HuH-7 (cell line): ENCODE measurements around the gene AMOT.

Experiments
- DNase-seq: peaks from one replicate; pipeline ENCODE4 v3.0.0; 2011; ENCODE audit warnings: low spot score

AMOT gene

GRCh38 chrX:112738347-112739033, 102.1 kb downstream of the AMOT start:
- DNase-seq, result no peak

- no peak for DNase-seq
Observed at GRCh38 chrX:112736310-112736709, 104.3 kb downstream of the AMOT start.

- DNase-seq, result no peak
Observed at GRCh38 chrX:112735147-112735546, 105.5 kb downstream of the AMOT start.

- no peak for DNase-seq
Observed at GRCh38 chrX:112734290-112734689, 106.3 kb downstream of the AMOT start.

GRCh38 chrX:112731793-112732192, 108.8 kb downstream of the AMOT start:
- no peak for DNase-seq
